ENCODE measurements around the gene C1QTNF8.

Gene C1QTNF8

GRCh38 chr16:1082952-1083675 lies 12.9 kb downstream of the C1QTNF8 start:
- no peak for DNase-seq (ENCODE audit: low spot score)
- TF ChIP-seq, protein P1, sequence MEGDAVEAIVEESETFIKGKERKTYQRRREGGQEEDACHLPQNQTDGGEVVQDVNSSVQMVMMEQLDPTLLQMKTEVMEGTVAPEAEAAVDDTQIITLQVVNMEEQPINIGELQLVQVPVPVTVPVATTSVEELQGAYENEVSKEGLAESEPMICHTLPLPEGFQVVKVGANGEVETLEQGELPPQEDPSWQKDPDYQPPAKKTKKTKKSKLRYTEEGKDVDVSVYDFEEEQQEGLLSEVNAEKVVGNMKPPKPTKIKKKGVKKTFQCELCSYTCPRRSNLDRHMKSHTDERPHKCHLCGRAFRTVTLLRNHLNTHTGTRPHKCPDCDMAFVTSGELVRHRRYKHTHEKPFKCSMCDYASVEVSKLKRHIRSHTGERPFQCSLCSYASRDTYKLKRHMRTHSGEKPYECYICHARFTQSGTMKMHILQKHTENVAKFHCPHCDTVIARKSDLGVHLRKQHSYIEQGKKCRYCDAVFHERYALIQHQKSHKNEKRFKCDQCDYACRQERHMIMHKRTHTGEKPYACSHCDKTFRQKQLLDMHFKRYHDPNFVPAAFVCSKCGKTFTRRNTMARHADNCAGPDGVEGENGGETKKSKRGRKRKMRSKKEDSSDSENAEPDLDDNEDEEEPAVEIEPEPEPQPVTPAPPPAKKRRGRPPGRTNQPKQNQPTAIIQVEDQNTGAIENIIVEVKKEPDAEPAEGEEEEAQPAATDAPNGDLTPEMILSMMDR (IDR thresholded peaks at IDR 0.05; ENCODE audit: borderline replicate concordance, control extremely low read depth, extremely low read depth, insufficient read depth, missing control alignments), result no peak
- in situ Hi-C loops (cut with MboI; ENCODE audit: low sequenced_read_pairs, unreplicated experiment), result no loop called here

DNA sequence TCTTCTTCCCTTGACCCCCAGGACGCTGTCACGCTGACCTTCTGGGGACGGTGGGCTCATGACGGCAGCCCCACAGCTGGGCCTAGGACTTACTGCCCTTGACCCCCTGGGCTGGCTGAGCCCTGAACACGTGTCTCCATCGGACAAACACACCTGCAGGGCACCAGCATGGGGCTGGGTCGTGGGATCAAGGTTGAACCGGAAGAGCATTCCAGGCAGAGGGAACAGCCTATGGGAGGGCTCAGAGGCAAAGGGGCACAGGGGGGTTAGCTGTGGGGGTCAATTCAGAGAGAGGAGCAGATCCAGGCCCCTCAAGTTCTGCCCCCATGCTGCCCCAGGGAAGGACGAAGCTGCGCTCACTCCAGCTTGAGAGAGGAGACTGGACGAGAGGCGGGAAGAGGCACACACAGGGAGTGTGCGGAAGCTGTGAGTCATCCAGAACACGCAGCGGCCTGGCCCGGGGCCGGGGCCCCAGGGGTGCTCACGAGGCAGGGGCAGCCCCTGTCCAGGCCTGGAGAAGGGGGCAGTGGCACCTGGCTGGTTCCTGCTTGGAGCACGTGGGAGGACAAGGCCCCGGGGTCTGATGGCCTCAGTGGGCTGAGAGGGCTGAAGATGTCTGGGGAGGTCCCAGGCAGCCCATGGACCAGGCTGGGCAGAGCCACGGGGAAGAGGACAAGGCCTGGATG lies 13.6 kb downstream of the C1QTNF8 start:
- in situ Hi-C loops (cut with MboI; ENCODE audit: low sequenced_read_pairs, unreplicated experiment), result no loop called here

GRCh38 chr16:1081734-1082265 lies 14.2 kb downstream of the C1QTNF8 start:
- TF ChIP-seq, protein P1 (IDR thresholded peaks at IDR 0.05; ENCODE audit: borderline replicate concordance, control extremely low read depth, extremely low read depth, insufficient read depth, missing control alignments), result no peak
- DNase-seq (ENCODE audit: low spot score), result no peak
- in situ Hi-C loops (cut with MboI; ENCODE audit: low sequenced_read_pairs, unreplicated experiment), result no loop called here

More for the DNA sequence above, 13.6 kb downstream of the C1QTNF8 start:
- TF ChIP-seq, protein P1 (IDR thresholded peaks at IDR 0.05; ENCODE audit: borderline replicate concordance, control extremely low read depth, extremely low read depth, insufficient read depth, missing control alignments), result no peak
- no peak for DNase-seq (ENCODE audit: low spot score)

DNA sequence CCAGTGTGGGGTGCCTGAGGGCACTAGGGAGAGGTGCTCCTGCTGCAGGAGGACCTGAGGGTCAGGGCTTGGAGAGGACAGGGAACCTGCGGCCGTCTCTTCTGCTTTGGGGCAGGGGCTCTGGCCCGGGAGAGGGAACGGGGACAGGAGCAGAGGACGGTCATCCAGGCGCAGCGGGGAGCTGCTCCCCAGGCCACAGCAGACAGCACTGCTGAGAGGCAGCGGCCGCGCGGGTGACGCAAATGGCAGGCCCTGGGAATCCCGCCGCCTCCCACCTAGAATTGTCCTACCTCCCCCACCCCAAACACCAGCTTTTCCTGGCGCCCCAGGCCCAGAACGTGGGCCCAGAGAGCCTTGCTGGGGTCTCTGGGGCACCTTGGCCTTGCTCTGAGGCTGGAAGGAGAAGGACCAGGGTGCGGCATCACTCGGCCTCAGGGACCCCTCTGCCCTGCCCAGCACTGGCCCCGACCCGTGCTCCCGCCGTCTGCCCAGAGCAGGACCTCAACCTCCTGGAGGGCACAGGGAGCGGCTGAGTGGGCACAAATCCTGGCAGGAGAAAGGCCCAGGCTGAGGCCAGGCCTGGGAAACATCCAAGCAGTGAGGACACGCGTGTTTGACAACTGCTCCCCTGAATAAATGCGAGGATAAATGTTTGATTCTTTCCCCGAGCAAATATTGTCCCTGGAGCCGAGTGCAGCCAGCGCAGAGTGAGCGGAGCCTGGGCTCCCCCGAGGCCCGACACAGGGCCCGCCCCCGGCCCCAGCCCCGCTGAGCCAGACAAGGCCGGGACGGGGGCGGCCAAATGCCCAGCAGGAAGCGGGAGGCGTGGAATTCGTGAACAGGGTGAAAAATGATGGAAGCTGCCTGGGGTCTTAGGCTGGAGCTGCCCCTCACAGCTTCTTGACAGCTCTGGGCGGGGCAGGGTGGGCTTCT lies 15.0 kb downstream of the C1QTNF8 start:
- in situ Hi-C loops (cut with MboI; ENCODE audit: low sequenced_read_pairs, unreplicated experiment), result no loop called here
- TF ChIP-seq, protein P1 (IDR thresholded peaks at IDR 0.05; ENCODE audit: borderline replicate concordance, control extremely low read depth, extremely low read depth, insufficient read depth, missing control alignments), result no peak
- no peak for DNase-seq (ENCODE audit: low spot score)

- in situ Hi-C loops (cut with MboI; ENCODE audit: low sequenced_read_pairs, unreplicated experiment), result no loop called here
Observed at GRCh38 chr16:1079786-1080525, 16.1 kb downstream of the C1QTNF8 start.

More at GRCh38 chr16:1079786-1080525, 16.1 kb downstream of the C1QTNF8 start:
- TF ChIP-seq, protein P1 (IDR thresholded peaks at IDR 0.05; ENCODE audit: borderline replicate concordance, control extremely low read depth, extremely low read depth, insufficient read depth, missing control alignments), result no peak
- no peak for DNase-seq (ENCODE audit: low spot score)

All from GM13976 (cell line).